NT2/D1 (cell line): ENCODE data around the gene ABLIM2.

Experiments
- DNase-seq: peaks from one replicate; pipeline ENCODE4 v3.0.0-alpha.2; 2011; ENCODE audit warnings: low read depth, low spot score
- H3K27me3 ChIP-seq: 2 replicates; pipeline ENCODE4 v1.6.0; 2011; ENCODE audit warnings: mild to moderate bottlenecking; ENCODE audit not compliant: insufficient read length, insufficient read depth
- H3K36me3 ChIP-seq: 2 replicates; pipeline ENCODE4 v1.6.1; 2011; ENCODE audit warnings: mild to moderate bottlenecking, low read length, mixed read lengths; ENCODE audit not compliant: insufficient read depth, insufficient read length
- H3K4me1 ChIP-seq: 2 replicates; pipeline ENCODE4 v1.5.1; 2011; ENCODE audit not compliant: insufficient read depth, insufficient read length
- H3K4me3 ChIP-seq: 2 replicates; pipeline ENCODE4 v1.5.1; 2011; ENCODE audit warnings: low read depth; ENCODE audit not compliant: insufficient read length
- H3K9ac ChIP-seq: 2 replicates; pipeline ENCODE4 v1.6.0; 2011; ENCODE audit warnings: low read depth; ENCODE audit not compliant: insufficient read length
- H3K9me3 ChIP-seq: 2 replicates; pipeline ENCODE4 v1.5.1; 2011; ENCODE audit warnings: mild to moderate bottlenecking, low read length; ENCODE audit not compliant: insufficient read depth
- SUZ12 ChIP-seq: IDR thresholded peaks from 2 replicates; pipeline ENCODE4 v1.6.1; 2011; ENCODE audit not compliant: insufficient read length, insufficient read depth; ENCODE audit errors: extremely low read depth
- YY1 ChIP-seq: IDR thresholded peaks from 2 replicates; pipeline ENCODE4 v1.6.1; 2011; ENCODE audit not compliant: insufficient read length, insufficient read depth
- ZNF274 ChIP-seq: IDR thresholded peaks from 2 replicates; pipeline ENCODE4 v1.6.1; 2011; ENCODE audit warnings: mild to moderate bottlenecking, low read depth, low read length

The ABLIM2 gene

GRCh38 chr4:8128100-8128856 is 30.3 kb downstream of the ABLIM2 start:
- H3K27me3 ChIP-seq: no peaks in the 10 kb centered on the region
- H3K4me1 ChIP-seq: peaks cover 20% of the 10 kb centered on the region
- H3K9me3 ChIP-seq: no peaks in the 10 kb centered on the region
- H3K36me3 ChIP-seq: no peaks in the 10 kb centered on the region
- H3K9ac ChIP-seq: no peak overlapping the region
- no peak for TF ChIP-seq ZNF274
- TF ChIP-seq YY1: no peak
- no peak for TF ChIP-seq SUZ12
- DNase-seq: no peak
- H3K4me3 ChIP-seq: no peak overlapping the region

DNA sequence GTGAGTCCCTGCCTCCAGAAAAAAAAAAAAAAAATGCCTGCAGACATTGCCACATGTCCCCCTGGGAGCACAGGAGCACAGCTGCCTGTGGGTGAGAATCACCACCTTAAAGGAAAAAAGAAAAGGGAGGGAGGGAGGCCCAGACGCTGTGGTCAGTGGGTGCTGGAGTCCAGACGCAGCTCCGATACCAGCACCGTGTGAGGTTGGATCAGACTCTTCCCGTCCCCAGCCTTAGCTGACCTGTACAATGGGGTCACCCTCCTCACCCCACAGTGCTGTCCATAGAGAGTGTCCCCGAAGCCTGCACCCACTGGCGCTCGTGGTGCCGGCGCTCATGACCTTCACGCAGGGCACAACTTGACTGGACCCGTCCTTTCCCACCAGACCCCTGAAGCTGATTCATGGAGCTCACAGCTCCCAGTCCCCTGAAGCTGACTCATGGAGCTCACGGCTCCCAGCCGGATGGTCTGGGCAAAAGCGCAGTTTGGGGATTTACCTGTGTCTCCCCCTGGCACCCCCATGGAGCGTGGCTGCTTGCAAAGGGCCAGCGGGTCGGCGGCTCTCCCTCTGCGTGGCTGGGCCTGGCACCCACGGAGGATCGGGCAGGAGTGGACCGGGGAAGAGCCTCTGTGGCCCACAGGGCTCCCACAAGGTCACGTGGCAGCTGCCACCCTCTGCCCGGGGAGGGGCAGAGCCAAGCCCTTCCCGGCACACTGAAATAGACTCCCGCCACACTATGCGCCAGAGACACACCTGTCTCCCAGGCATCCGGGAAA is 31.4 kb downstream of the ABLIM2 start:
- Histone ChIP-seq H3K4me3 (no peak overlapping the region), H3K27me3 (no peaks in the 10 kb centered on the region)

GRCh38 chr4:8126523-8126922 is 32.1 kb downstream of the ABLIM2 start:
- Histone ChIP-seq H3K9me3 (no peaks in the 10 kb centered on the region), H3K9ac (no peak overlapping the region), H3K4me1 (peaks cover 18% of the 10 kb centered on the region), H3K27me3 (no peaks in the 10 kb centered on the region), H3K4me3 (no peak overlapping the region), H3K36me3 (no peaks in the 10 kb centered on the region)
- TF ChIP-seq SUZ12 (no peak), ZNF274 (no peak), YY1 (no peak)
- no peak for DNase-seq

More for the DNA sequence above, 31.4 kb downstream of the ABLIM2 start:
- no peak for DNase-seq
- Histone ChIP-seq H3K9me3 (no peaks in the 10 kb centered on the region), H3K4me1 (peaks cover 18% of the 10 kb centered on the region), H3K9ac (peak overlapping the region; percentile 12), H3K36me3 (no peaks in the 10 kb centered on the region)
- TF ChIP-seq ZNF274 (no peak), SUZ12 (no peak), YY1 (no peak)

- no peak overlapping the region for H3K9ac ChIP-seq
- H3K27me3 ChIP-seq: no peaks in the 10 kb centered on the region
- no peak for TF ChIP-seq ZNF274
- TF ChIP-seq YY1: no peak
- no peak for TF ChIP-seq SUZ12
These were observed 33.0 kb downstream of the ABLIM2 start for GRCh38 chr4:8125526-8126056.

GRCh38 chr4:8123870-8124269 is 34.7 kb downstream of the ABLIM2 start:
- H3K27me3 ChIP-seq: no peaks in the 10 kb centered on the region

More at GRCh38 chr4:8125526-8126056, 33.0 kb downstream of the ABLIM2 start:
- Histone ChIP-seq H3K9me3 (no peaks in the 10 kb centered on the region), H3K36me3 (no peaks in the 10 kb centered on the region), H3K4me1 (peaks cover 15% of the 10 kb centered on the region), H3K4me3 (no peak overlapping the region)
- no peak for DNase-seq

DNA sequence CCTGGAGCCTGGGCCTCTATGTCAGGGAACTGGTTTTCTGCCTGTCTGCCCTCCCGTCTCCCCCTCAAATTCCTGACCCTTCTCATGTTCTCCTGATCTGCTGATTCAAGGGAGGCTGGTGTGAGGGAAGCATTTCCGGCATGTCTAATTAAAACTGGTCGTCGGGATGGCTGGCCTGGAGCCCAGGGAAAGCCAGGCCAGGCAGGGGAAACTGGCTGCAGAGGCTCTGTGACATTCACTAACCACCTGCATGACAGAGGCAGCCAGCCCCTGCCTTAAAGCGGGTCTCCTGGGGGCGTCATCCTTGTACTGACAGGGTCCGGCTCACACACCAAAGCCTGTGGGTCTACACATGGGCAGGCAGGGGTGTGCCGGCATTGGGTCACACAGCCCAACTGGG is 35.2 kb downstream of the ABLIM2 start:
- Histone ChIP-seq H3K4me1 (peaks cover 7% of the 10 kb centered on the region), H3K36me3 (no peaks in the 10 kb centered on the region), H3K27me3 (no peaks in the 10 kb centered on the region), H3K4me3 (no peak overlapping the region), H3K9ac (no peak overlapping the region), H3K9me3 (no peaks in the 10 kb centered on the region)
- no peak for DNase-seq
- TF ChIP-seq SUZ12: no peak
- TF ChIP-seq ZNF274: no peak
- no peak for TF ChIP-seq YY1

More at GRCh38 chr4:8123870-8124269, 34.7 kb downstream of the ABLIM2 start:
- Histone ChIP-seq H3K4me1 (peaks cover 8% of the 10 kb centered on the region), H3K36me3 (no peaks in the 10 kb centered on the region), H3K4me3 (no peak overlapping the region), H3K9ac (no peak overlapping the region), H3K9me3 (no peaks in the 10 kb centered on the region)
- DNase-seq: no peak
- no peak for TF ChIP-seq YY1
- no peak for TF ChIP-seq SUZ12
- no peak for TF ChIP-seq ZNF274

DNA sequence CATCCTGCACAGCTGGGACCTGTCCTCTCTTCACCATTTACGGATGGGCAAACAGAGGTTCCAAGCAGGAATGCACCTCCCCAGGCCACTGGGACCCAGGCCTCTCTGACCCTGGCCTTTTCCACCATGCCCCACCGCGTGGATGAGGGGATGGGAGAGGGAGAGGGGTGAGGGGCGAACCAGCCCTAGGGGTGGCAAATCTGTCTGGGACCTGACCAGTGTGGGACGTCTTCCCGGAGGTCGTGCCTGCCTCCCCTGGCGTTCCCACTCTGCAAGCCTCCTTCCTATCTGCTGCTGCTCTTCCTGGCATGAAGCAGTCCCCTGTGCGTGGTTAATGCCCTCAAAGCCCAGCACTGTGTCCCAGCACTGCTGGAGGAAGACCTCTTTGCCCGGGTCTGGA is 35.9 kb downstream of the ABLIM2 start:
- Histone ChIP-seq H3K4me1 (peaks cover 4% of the 10 kb centered on the region), H3K9me3 (no peaks in the 10 kb centered on the region), H3K36me3 (no peaks in the 10 kb centered on the region), H3K9ac (no peak overlapping the region), H3K27me3 (no peaks in the 10 kb centered on the region), H3K4me3 (no peak overlapping the region)
- DNase-seq: no peak
- TF ChIP-seq YY1 (no peak), SUZ12 (no peak), ZNF274 (no peak)
